Parathyroid adenoma (tissue), 2 donors: ENCODE measurements around the gene TJP1.

ENCODE experiments used
- H2AFZ ChIP-seq: fragments of 300-600 bp; sonication (generic); one replicate; pipeline ENCODE4 v1.7.0; 2017; ENCODE audit warnings: antibody characterized with exemption, mild to moderate bottlenecking
- H3K27ac ChIP-seq: fragments of 300-600 bp; sonication (generic); one replicate; pipeline ENCODE4 v1.7.0; 2017
- H3K27me3 ChIP-seq: fragments of 300-600 bp; sonication (generic); one replicate; pipeline ENCODE4 v1.7.0; 2017; ENCODE audit warnings: low read length; ENCODE audit not compliant: control insufficient read depth, insufficient read depth
- H3K36me3 ChIP-seq: fragments of 300-600 bp; sonication (generic); one replicate; pipeline ENCODE4 v1.7.0; 2017; ENCODE audit warnings: low read length; ENCODE audit not compliant: control insufficient read depth, insufficient read depth
- H3K4me1 ChIP-seq: fragments of 300-600 bp; sonication (generic); one replicate; pipeline ENCODE4 v1.7.0; 2017; ENCODE audit warnings: control low read depth
- H3K4me2 ChIP-seq: fragments of 300-600 bp; sonication (generic); one replicate; pipeline ENCODE4 v1.7.0; 2017; ENCODE audit warnings: low read length
- H3K4me3 ChIP-seq: fragments of 300-600 bp; sonication (generic); one replicate; pipeline ENCODE4 v1.7.0; 2017; ENCODE audit warnings: low read depth, low read length
- H3K79me2 ChIP-seq: fragments of 300-600 bp; sonication (generic); one replicate; pipeline ENCODE4 v1.7.0; 2017; ENCODE audit warnings: control low read depth
- H3K9ac ChIP-seq: fragments of 300-600 bp; sonication (generic); one replicate; pipeline ENCODE4 v1.7.0; 2017; ENCODE audit warnings: mild to moderate bottlenecking
- H3K9me3 ChIP-seq: fragments of 300-600 bp; sonication (generic); one replicate; pipeline ENCODE4 v1.7.0; 2017; ENCODE audit warnings: low read length; ENCODE audit not compliant: control insufficient read depth
- TF ChIP-seq, protein P1 (sequence below): fragments of 300-600 bp; sonication (generic); IDR thresholded peaks from one replicate; pipeline ENCODE4 v1.7.0; 2017; ENCODE audit warnings: antibody characterized with exemption, mild to moderate bottlenecking
- donor health status: primary hyperparathyroidism.

Gene TJP1

DNA sequence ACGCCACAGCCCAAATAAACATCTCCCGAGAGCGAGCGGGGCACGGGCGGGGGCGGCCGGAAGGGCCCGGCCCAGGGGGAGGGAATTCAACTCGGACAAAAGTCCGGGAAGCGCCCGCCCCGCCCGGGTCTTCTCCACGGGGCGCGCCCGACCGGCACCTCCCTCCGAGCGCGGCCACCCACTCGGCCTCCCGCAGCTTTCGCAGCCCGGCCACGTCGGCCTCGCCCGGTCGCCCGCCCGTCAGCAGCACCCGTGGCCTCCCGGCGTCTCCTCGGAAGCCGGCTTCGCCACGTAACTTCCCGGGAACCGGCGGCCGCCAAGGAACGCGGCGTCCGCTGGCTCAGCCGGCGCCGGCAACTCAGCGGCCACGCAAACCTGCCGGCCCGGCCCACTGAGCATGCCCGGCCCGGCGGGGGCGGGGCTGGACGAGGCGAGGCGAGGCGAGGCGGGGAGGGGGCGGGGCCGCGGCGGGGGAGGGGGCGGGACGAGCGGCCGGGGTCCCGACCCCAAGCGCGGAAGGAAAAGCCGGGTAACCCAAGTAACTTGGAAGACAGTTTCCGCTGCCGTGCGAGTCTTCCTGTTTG is at the start of gene TJP1:
Gene TJP1, minus strand, starts transcription at position 369 of the 584 bp plus-strand sequence. CDS start 440 bp downstream, outside the sequence.
- peaks cover 15% of the 10 kb centered on the region for H3K79me2 ChIP-seq
- peak within 1 kb of the TSS; percentile 95 for H3K4me2 ChIP-seq
- TF ChIP-seq, protein P1, sequence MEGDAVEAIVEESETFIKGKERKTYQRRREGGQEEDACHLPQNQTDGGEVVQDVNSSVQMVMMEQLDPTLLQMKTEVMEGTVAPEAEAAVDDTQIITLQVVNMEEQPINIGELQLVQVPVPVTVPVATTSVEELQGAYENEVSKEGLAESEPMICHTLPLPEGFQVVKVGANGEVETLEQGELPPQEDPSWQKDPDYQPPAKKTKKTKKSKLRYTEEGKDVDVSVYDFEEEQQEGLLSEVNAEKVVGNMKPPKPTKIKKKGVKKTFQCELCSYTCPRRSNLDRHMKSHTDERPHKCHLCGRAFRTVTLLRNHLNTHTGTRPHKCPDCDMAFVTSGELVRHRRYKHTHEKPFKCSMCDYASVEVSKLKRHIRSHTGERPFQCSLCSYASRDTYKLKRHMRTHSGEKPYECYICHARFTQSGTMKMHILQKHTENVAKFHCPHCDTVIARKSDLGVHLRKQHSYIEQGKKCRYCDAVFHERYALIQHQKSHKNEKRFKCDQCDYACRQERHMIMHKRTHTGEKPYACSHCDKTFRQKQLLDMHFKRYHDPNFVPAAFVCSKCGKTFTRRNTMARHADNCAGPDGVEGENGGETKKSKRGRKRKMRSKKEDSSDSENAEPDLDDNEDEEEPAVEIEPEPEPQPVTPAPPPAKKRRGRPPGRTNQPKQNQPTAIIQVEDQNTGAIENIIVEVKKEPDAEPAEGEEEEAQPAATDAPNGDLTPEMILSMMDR: no peak
- H3K27me3 ChIP-seq: no peaks in the 10 kb centered on the region
- no peaks in the 10 kb centered on the region for H3K9me3 ChIP-seq
- H2AFZ ChIP-seq: peak within 1 kb of the TSS; percentile 86
- H3K4me3 ChIP-seq: peak within 1 kb of the TSS; percentile 71
- H3K27ac ChIP-seq: peak within 1 kb of the TSS; percentile 91
- H3K36me3 ChIP-seq: no peaks in the 10 kb centered on the region
- H3K4me1 ChIP-seq: no peaks in the 10 kb centered on the region
- H3K9ac ChIP-seq: peak within 1 kb of the TSS; percentile 72

DNA sequence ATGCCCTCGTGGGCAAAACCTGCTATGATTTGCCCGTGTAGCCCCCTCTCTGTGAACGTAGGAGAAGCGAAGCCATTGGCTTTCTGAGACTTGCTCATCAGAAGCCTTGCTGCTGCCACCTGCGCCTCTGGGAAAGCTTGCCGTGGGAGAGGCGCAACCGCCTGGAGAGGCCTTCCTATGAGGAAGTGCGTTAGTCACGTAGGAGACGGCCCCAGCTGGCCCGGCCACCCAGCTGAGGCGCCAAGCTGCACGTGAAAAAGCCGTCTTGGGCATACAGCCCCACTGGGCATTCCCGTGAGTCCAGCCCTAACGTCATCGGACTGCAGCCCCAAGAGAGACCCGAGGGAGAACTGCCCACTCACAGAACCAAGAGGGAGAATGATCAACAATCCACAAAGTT is 49.1 kb upstream of the TJP1 start:
- Histone ChIP-seq H3K4me1 (no peaks in the 10 kb centered on the region), H3K4me3 (no peak overlapping the region), H3K9me3 (no peaks in the 10 kb centered on the region), H3K4me2 (no peak overlapping the region), H3K36me3 (no peaks in the 10 kb centered on the region), H3K27me3 (no peaks in the 10 kb centered on the region), H2AFZ (no peak overlapping the region), H3K27ac (no peak overlapping the region), H3K9ac (no peak overlapping the region), H3K79me2 (no peaks in the 10 kb centered on the region)
- TF ChIP-seq, protein P1: no peak

DNA sequence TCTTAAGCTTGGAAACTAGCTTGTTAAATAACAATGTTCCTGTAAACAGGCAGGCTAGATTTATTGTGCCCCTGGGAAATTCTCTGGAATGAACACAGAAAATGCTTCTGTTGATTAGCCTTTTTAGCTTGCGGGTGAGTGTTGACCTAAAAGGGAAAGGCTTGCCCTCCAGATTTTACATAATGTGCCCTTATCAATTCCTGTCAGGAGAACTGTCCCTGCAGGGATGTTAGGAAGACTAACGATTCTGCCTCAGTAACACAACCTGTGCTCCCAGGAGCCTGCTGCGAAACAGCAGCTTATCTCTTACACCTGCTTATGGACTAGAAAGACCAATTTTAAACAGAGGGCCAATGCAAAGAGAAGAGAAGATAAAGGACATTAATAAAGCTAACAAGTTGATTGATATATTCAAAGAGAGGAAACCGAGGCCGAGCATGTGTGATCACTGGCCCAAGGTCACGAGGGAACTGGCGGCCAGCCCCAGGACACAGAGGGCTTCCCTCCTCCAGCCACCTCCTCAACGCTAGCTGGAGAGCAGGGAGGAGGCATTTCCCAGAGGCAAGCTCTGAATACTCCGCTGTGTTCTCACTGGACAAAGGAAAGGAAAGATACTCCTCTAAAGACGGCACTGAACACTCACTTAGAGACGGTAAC is 48.4 kb upstream of the TJP1 start:
- Histone ChIP-seq H3K4me3 (no peak overlapping the region), H3K4me2 (no peak overlapping the region), H3K27me3 (no peaks in the 10 kb centered on the region), H3K9ac (no peak overlapping the region), H3K79me2 (no peaks in the 10 kb centered on the region), H3K4me1 (no peaks in the 10 kb centered on the region), H3K9me3 (no peaks in the 10 kb centered on the region), H3K36me3 (no peaks in the 10 kb centered on the region), H2AFZ (no peak overlapping the region), H3K27ac (no peak overlapping the region)
- TF ChIP-seq, protein P1: no peak

DNA sequence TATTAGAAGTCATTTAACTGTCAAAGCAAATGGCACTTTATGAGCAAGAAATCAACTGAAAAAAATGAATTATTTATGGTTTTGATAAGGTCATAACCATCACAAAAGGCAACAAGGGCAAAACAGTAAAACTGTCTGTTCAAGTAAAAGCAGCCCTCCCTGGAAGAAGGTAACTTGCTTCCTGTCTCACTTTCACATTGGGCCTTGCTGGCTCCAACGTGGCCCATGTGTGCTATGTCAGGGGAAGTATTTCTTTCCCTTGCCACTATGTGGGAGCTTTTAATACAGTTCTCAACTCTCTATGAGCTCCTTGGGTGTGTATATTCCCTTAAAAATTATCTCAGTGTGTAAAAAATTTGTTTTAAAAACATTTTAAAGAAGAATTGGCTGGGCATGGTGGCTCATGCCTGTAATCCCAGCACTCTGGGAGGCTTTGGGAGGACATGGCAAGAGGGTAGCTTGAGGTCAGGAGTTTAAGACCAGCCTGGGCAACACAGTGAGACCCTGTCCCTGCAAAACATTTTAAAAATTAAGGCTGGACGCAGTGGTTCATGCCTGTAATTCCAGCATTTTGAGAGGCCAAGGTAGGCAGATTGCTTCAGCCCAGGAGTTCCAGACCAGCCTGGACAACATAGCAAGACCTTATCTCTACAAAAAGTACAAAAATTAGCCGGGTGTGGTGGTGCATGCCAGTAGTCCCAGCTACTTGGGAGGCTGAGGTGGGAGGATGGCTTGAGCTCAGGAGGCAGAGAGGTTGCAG is 45.2 kb upstream of the TJP1 start:
- Histone ChIP-seq H3K79me2 (no peaks in the 10 kb centered on the region), H3K4me1 (no peaks in the 10 kb centered on the region), H3K36me3 (no peaks in the 10 kb centered on the region), H2AFZ (no peak overlapping the region), H3K9ac (no peak overlapping the region), H3K9me3 (no peaks in the 10 kb centered on the region), H3K27ac (no peak overlapping the region), H3K4me2 (no peak overlapping the region), H3K4me3 (no peak overlapping the region), H3K27me3 (no peaks in the 10 kb centered on the region)
- TF ChIP-seq, protein P1: no peak
